ENCODE data around the gene HECTD4.
"Not testable (repeated sequence)": the region's sequence is repeated elsewhere in the genome, so short reads cannot be mapped to it uniquely, and the experiment has no call there.

Gene HECTD4, protein sequence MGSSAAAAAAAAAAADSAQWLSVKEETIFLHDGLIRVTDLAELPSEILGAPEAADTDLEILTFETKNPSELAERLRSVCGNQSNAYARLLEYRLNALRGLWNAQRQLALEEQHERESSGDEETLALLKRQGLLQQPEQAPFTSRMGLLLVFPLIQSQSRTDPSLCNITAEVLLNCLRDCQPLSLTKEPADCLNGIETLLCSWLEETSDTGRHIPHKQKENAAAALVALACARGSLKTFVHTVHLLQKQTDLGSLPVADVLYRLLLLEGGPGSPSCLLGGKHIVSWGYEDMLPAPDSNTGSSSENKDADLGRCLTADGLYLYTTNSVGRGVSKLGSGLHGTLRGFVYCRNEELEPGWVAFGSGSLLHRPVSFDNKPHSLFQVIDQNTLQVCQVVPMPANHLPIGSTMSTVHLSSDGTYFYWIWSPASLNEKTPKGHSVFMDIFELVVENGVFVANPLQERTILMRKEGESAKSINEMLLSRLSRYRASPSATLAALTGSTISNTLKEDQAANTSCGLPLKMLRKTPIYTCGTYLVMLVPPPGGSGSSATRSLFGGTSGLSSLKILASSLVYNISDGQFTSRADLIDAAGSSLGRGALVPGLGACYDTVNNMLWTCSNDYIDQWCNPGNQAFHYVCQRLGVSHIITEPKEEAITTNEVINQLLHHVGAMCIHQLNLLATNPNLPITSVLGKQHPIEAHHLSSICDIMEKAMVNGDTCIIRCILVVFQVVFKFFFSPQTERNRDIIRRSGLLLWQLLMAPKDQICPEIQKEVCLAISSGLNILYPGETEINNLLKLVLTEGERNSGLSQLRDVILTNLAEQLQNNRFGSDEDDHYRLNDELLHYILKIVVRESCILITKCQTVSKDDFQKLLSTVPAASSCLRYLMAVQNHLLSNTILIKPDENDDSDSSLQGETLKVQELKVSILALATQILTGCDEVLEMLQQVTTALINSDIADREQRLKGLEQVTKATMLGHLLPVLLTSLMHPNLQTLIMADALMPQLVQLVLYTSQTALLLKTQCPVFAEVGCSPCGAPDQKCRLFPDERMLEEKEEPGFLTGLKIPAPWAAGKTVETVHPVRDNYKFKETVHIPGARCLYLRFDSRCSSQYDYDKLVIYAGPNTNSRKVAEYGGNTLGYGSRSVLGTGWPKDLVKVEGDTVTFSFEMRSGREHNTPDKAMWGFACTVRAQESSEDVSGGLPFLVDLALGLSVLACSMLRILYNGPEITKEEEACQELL (N-terminal part only)

DNA sequence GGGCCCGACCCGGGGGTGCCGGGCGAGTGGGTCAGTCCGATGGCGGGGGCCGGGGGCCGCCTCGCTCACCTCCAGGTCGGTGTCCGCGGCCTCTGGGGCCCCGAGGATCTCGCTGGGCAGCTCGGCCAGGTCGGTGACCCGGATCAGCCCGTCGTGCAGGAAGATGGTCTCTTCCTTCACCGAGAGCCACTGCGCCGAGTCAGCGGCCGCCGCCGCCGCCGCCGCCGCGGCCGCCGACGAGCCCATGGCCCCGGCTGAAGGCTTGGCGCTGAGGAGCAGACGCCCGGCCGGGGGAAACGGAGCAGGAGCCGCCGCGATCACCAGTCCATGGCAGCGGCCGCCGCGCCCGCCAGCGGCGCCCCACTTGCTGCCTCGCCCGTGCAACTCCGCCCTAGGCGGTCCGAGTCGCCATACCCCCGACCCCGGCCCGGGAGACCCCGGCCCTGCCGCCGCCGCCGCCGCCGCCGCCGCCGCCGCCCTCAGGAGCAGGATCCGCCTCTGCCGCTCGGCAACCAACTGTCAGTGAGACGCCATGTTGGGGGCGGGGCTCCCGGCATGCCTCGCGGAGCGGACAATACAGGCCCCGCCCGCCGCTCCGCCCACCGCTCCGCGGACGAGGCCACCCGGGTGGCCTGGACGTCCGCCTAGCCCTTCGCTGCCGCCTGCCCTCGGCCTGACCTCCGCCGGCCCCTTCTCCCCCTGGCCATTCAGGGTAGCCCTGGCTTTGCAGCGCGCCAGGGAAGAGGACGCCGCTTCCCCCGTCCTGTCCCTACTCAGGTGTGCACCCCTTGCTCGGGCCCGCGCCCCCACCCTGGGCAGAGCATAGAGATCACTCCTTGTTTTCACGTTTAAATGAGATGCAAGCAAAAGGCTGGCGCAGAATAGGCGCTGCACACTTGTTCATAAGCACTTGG is at the start of gene HECTD4:
Gene HECTD4, minus strand, starts transcription at position 549 of the 914 bp plus-strand sequence. Its CDS starts 303 bp downstream, at position 246.
- DNase-seq: peak; percentile 31

DNA sequence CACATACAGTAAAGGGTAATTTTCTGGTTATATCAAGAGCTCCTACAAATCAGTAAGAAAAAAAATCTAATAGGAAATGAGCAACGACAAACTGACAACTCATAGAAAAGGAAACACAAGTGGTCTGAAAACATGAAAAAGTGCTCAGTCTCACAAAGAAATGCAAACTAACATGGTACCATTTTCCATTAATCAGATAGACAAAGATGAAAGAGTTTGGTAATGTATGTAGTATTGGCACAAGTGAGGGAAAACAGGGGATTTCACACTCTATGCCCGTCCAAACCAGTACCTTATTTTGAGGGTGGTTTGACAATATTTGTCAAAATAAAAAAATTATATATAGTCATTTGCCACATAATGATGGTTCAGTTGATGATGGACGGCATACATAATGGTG is 49.7 kb upstream of the HECTD4 start:
- DNase-seq: no peak

DNA sequence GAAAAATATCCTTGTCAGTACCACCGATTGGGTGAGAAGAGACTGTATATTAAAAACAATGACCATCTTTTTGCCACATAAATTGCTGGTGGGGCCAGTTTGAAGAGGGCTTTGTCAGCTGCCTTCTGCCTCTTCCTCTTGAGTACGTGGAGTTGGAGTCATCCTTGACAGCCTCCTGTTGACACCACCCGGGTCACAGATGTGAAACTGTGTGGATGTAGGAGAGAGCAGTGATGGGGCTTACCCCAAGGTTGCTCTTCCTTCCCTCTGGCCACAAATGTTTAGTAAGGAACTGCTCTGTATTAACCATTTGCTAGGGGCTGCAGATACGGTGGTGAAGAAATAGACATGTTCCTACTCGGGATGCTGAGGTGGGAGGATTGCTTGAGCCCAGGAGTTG is 48.7 kb upstream of the HECTD4 start:
- DNase-seq: no peak

DNA sequence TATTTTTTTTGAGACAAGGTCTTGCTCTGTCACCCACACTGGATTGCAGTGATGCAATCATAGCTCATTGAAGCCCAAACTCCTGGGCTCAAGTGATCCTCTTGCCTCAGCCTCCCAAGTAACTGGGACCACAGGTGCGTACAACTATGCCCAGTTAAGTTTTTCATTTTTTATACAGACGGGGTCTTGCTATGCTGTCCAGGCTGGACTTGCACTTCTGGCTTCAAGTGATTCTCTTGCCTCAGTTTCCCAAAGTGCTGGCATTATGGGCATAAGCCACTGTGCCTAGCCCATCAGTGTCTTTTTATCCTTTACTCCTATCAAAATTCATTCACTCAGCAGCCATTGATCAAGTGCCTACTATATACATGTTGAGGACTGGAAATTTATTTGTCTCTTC is 45.5 kb upstream of the HECTD4 start:
- no peak for DNase-seq

DNA sequence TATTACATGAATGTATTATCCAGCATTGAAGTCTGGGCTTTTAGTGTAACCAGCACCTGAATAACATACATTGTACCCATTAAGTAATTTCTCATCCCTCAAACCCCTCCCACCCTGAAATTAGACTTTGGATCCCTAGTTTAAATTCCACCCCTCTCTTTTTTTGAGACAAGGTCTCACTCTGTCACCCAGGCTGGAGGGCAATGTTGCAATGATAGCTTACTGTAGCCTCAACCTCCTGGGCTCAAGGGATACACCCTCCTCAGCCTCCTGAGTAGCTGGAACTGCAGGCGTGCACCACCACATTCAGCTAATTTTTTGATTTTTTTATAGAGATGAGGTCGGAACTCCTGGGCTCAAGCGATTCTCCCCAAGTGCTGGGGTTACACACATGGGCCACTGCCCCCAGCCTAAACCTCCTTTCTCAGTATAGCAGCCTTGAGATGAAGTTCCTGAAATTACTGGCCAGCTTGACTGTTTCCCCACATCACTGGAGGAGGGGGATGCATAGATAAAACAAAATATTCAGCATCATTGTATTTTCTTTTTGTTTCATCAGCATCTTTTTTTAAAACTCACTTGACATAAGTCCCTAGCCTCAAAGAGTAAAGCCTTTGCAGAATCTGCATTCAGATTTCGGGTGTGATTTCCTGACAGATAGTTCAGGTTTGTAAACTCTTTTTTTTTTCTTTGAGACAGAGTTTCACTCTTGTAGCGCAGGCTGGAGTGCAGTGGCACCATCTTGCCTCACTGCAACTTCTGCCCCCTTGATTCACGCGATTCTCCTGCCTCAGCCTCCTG is 43.6 kb upstream of the HECTD4 start:
- no peak for DNase-seq

DNA sequence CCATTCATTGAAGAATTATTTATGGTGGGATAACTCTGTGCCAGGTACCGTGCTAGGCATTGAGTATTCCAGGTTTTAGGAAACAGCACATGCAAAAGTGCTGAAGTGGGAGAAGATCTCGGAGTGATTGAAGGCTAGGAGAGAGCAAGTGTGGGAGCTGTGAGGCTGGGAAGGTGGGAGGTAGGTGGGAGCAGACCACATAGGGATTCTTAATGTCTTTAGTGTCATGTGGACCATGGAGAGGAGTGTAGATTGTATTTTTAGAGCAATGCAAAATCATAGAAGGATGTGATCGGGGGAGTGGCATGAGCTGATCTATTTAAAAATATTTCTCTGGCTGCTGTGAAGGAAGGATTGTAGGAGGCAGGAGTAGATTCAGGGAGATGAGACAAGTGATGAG is 41.9 kb upstream of the HECTD4 start:
- DNase-seq: no peak

DNA sequence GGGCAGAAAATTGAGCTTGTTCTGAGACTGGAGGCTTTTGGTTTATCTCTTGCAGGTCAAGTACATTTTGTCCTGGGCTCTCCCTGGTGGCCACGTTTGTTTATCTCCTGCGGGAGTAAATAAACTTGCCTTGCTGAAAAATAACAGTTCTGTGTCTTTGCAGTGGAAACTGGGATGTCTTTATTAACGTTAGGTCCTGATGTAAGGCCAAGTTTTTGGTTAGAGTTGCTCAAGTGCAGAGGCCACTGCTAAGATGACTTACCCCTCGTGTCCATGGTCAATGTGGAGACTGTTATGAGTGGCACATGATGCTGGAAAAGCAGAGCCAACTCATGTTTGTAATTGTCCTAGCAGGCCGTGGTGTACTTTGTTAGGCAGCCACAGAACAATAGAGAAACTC is 40.3 kb upstream of the HECTD4 start:
- DNase-seq: no peak

DNA sequence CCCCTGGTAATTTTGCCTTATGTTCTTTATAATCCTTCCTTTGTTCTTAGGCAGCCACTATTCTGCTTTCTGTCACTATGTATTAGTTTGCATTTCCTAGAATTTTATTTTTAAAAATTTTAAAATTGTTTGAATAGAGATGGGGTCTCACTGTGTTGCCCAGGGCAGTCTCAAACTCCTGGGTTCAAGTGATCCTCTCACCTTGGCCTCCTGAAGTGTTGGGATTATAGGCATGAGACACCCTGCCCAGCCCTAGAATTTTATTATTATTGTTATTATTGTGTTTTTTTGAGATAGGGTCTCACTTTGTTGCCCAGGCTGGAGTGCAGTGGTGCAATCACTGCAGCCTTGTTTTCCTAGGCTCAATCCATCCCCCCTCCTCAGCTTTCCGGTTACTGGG is 39.1 kb upstream of the HECTD4 start:
- no peak for DNase-seq

DNA sequence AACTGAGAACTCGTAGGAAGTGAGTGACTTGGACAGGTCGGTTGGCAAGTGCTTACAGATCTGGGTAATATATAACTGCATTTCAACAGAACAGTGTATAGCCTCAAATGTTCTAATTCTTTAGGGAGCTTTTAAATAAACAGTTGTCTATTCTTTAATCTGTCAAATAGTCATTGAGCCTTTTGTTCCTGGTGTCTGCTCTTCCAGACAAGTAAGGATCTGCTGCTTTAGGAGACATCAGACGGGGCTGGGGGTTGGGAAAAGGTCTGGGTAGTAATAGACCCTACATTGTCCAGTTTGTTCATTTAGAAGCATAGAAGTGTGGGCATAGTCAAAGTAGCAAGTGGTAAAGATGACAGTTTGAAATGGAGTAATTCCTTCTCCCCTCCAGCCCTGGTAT is 38.5 kb upstream of the HECTD4 start:
- no peak for DNase-seq

DNA sequence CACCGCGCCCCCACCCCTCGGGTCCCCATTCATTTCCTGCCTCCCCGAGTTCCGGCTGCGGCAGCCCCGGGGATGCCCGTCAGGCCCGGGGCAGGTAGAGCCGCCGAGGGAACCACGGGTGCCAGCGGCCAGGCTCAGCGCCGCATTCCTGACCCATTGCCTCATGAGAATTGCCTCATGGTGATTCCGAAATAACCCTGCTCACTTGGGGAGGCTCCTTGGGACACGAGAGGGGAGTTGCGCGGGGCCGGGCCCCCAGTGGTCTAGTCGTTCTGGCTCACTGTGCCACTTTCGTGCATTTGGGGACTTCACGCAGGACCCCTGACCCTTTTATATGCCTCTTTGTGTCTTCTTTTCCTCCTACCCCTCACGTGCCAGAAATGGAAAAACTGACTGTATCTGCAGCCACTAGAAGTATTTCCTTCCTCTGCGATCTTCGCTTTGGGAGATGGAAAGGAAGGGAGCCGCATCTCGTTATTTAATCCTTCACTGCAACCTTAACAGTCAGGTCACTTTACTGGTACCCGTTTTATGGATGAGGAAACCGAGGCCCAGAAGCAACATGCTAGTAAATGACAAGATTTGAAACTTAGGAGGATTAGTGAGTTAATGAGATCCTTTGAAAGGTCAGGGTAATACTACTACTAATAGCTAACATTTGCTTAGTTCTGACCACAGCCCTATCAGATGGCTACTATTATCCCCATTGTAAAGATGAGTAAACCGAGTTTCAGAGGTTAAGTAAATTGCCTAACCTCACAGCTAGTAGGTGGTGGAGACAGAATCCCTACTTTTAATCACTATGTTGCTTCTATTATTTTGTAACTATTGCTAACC is 37.3 kb upstream of the HECTD4 start:
- DNase-seq: no peak

DNA sequence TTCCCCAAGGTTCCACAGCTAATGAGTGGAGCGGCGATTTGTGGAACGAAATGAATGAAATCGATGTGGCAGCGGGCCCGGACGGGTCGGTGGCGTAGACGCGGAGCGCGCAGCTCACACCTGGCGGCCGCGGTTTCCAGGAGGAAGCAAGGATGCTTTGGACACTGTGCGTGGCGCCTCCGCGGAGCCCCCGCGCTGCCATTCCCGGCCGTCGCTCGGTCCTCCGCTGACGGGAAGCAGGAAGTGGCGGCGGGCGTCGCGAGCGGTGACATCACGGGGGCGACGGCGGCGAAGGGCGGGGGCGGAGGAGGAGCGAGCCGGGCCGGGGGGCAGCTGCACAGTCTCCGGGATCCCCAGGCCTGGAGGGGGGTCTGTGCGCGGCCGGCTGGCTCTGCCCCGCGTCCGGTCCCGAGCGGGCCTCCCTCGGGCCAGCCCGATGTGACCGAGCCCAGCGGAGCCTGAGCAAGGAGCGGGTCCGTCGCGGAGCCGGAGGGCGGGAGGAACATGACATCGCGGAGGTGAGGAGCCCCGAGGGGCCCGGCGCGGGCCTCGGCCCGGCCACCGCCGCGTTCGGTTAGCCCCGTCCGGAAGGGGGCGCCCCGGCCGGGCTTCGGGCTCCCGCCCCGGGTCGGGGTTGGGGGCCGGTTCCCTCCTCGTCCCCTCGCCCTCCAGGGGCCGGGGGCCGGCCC is 36.5 kb upstream of the HECTD4 start, which contains the start of gene PTPN11:
Gene PTPN11, plus strand, starts transcription at position 340 of the 689 bp plus-strand sequence. Its CDS starts 165 bp downstream, at position 505.
- no peak for DNase-seq

DNA sequence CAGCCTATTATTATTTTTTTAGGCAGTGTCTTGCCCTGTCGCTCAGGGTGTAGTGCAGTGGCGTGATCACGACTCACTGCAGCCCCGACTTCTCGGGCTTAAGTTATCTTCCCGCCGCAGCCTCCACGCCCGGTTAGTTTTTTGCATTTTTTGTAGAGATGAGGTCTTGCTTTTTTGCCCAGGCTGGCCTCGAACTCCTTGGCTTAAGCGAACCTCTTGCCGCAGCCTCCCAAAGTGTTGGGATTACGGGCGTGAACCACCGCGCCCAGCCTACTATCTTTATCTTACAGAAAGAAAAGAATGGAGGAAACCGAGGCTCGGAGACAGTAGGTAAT is 36.0 kb upstream of the HECTD4 start:
- DNase-seq: no peak

DNA sequence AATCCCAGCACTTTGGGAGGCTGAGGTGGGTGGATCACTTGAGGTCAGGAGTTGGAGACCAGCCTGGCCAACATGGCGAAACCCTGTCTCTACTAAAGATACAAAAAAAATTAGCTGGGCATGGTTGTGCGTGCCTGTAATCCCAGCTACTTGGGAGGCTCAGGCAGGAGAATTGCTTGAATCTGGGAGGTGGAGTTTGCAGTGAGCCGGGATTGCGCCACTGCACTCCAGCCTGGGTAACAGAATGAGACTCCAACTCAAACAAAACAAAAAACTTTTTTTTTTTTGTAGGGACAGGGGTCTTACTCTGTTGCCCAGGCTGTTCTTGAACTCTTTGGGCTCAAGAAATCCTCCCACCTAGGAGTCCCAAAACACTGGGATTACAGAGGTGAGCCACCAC is 33.2 kb upstream of the HECTD4 start:
- not testable (repeated sequence) for DNase-seq

DNA sequence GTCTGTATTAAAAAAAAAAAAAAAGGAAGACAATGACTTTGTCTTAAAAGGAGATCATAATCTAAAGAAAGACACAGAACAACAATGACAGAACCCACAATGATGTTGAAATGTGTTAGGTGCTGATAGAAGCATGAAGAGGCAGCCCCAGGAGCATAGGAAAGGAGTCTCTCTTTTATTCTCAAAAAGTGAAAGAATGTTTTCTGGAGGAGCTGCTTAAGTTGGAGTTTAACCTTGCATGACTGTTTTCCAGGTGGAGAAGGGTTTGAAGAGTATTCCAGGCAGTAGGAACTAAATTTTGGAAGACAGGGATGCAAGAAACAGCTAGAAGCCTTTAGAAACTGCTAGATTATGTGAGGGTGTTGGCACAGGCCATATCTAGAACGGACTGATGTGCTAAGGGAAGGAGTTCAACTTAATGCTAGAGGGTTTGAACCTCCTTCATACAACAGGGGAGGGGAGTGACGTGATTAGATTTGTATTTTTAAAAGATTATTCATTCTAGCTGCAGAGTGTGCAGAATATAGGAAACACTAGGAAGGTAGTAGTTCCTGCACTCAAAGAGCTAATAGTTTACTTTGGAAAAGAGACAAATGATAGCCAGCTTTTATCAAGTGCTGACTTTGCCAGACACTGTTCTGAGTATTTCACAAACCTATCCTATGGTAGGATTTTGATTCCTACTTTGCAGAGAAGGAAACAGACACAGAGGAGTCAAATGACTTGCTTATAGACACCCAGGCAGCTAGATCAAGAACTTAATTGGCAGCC is 31.8 kb upstream of the HECTD4 start:
- no peak for DNase-seq

DNA sequence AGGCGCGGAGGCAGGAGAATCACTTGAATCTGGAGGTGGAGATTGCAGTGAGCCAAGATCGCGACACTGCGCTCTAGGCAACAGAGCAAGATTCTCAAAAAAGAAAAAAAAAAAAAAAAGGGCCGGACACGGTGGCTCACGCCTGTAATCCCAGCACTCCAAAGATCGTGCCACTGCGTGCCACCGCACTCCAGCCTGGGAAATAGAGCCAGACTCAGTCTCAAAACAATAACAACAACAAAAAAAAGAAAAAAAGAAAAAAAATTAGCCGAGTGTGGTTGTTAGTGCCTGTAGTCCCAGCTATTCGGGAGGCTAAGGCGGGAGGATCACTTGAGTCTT is 27.6 kb upstream of the HECTD4 start:
- DNase-seq: no peak

DNA sequence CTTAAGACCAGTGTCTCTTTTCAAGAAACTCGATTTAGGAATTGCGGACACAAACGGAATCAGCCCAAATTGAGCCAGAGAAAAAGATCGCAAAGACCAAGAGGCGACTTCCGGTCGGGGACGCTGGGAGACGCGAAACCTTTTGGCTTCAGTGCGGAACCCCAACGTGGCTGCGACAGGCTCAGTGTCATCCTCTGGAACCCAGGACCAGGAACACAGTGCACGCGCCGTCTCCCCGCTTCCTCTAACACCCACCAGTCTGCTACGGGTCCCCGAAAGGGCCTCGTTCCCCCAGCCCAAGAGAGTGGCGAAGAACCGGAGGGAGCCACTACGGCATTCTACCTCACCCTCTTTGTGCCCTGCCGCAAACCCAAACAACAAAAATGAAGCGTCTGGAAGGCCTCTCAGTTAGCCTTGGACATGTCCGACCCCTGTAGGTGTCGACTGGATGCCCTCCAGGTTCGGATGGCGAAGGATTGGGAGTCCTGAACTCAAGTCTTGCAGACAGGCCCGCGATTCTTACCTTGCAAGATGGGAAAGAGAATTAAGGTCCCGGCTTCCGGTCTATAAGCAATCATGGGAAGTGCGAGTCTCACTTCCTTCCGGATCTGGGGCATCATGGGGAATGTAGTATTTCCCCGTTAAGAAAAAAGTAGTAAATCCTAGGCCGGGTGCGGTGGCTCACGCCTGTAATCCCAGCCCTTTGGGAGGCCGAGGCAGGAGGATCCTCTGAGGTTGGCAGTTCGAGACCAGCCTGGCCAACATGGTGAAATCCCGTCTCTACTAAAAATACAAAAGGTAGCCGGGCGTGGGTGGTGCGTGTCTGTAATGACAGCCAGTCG is 27.1 kb upstream of the HECTD4 start, which contains the start of gene RPL6:
Gene RPL6, minus strand, starts transcription at position 542 of the 842 bp plus-strand sequence. CDS start 949 bp downstream, outside the sequence.
- DNase-seq: peak; percentile 74

DNA sequence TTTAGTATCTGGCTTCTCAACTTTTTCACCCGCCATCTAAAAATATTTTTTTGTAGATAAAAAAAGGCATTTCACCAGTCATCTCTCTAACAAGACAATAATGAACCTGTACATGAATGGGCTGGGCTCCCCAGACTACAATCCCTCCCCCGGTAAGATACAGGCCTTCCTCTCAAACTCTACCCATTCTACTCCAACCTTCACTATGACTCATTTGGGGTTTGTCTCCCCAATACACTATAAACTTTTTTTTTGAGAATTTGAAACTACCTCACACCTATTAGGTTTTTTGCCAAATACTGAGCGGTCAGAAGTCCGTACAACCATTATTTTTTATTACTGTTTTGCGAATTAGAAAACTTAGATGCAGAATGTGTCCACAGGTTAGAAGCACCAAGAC is 26.4 kb upstream of the HECTD4 start:
- DNase-seq: no peak

DNA sequence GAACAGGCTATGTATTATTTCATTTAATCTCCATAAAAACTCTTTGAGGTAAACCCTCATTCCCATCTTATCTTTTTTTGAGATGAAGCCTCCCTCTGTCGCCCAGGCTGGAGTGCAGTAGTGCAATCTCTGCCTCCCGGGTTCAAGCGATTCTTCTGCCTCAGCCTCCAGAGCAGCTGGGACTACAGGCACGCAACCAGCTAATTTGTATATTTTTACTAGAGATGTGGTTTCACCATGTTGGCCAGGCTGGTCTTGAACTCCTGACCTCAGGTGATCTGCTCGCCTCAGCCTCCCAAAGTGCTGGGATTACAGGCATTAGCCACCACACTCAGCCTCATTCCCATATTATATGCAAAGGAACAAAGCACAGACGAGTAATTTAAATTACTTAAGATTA is 25.5 kb upstream of the HECTD4 start:
- not testable (repeated sequence) for DNase-seq
